ENCODE results near the gene TMEM39B. TPM values are rescaled to one million over a fixed set of nuclear protein-coding genes. Genes with fewer than 3 reads are reported as not detected.
A peak's percentile ranks its signal among the peaks of the same experiment; 100 is the strongest.
"Not testable (repeated sequence)": the region's sequence is repeated elsewhere in the genome, so short reads cannot be mapped to it uniquely, and the experiment has no call there.

The TMEM39B gene
- total RNA-seq, 8 experiments from 2014 or later, result 6.2 to 25.8 (median 14.9) TPM

DNA sequence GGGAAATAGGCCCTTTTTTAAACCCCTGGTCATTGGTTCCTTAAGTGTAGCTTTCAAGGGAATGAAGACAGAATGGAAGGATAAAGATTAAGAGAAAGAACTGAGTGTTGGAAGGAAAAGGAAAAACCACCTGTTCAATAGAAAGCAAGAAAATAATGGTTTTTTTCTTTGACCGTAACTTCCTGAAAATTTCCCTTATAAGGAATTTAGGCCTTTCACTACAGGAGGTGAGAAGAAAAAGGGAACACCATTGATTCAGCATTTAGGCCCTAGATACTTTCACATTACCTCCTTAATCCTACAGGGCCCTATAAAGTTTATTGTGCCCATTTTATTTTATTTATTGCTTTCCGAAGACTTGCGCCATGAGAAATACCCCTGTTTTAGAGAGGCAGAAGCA, 54.0 kb downstream of the TMEM39B start:
- Histone ChIP-seq H3K4me3 (no peak overlapping the region), H3K27ac (no peak overlapping the region), H3K4me1 (replicated peaks in 1 of 2) (peaks cover 14 to 15% of the 10 kb centered on the region in 2 donors)
- no peak for ATAC-seq (replicated peaks in 6 of 8)
- in situ Hi-C loops (cut with MboI; ENCODE audit: low pct_unique_long_range_greater_than_20kb in 2 of 9, low sequenced_read_pairs in 9 of 9, unreplicated experiment in 9 of 9), result no loop called here
- WGBS, 10 experiments, result 83 to 100% (median 100%) methylated on average over 1 to 3 of the region's 3 CpGs

DNA sequence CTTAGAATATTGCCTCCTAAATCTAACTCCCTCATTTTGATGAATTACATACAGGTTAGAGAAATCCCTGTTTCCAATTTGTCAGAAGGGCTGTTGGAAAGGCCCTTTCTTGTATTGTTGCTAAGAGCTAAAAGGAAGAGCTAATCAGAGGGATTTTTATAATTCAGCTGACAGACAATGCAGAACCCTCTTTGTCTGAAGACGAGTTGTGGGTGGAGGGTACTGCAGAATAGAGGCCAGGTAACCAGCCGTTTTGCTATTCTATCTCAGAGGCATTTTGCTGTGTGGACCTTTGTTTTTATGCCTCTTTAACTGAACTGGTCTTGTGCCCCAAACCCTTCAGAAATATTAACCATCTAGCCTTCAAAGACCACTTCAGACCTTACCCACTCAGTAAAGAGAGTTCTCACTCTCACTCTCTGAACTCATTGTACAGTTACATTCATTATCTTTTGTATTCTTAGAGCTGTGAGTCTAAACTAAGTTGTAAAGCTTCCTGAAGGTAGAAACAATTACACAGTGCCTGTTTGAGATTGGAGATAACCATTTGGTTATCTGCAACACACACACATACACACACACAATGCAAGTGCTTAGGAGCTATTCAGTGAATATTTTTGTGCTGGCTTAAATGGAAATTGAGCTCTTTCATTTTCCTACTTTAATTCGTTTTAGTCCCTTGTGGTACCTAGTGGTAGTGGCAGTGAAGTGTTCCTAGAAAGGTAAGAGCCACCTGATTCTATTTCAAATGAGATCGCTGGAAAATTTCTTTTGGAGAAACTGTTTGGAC, 54.9 kb downstream of the TMEM39B start:
- peak in 1 of 8 experiments; percentile 53 for ATAC-seq (replicated peaks in 6 of 8)
- WGBS, 10 experiments, result 42 to 100% (median 70%) methylated on average over 1 to 4 of the region's 4 CpGs
- H3K4me1 ChIP-seq (replicated peaks in 1 of 2), result peaks cover 14 to 15% of the 10 kb centered on the region in 2 donors
- H3K4me3 ChIP-seq, result no peak overlapping the region
- peak overlapping the region in 1 of 2 donors; percentile 1 for H3K27ac ChIP-seq
- in situ Hi-C loops (cut with MboI; ENCODE audit: low pct_unique_long_range_greater_than_20kb in 2 of 9, low sequenced_read_pairs in 9 of 9, unreplicated experiment in 9 of 9), result no loop called here

DNA sequence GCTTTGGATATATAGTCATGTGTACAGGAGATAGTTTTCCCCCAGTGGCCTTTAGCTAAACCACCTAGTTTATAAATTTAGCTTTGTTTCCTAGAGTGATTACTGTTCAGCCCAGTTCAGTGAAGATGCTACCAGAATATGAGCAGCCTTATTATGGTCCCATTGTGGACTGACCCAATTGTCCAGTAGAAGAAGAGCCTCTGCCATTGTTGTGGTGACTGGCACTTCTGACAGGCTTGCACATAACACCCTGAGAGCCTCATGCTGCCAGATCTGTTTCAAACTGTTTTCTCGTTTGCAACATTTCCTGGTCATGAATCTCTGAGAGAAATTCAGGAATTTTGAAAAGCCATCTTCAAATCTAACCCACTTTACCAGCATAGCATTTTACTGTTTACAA, 55.7 kb downstream of the TMEM39B start:
- peaks cover 14 to 15% of the 10 kb centered on the region in 2 donors for H3K4me1 ChIP-seq (replicated peaks in 1 of 2)
- in situ Hi-C loops (cut with MboI; ENCODE audit: low pct_unique_long_range_greater_than_20kb in 2 of 9, low sequenced_read_pairs in 9 of 9, unreplicated experiment in 9 of 9), result no loop called here
- no peak overlapping the region for H3K4me3 ChIP-seq
- WGBS, 10 experiments, result 20 to 100% (median 83%) methylated on average over 1 of the region's 1 CpG; no CpG with 5 or more reads in 2 of the 10 experiments
- ATAC-seq (replicated peaks in 6 of 8), result no peak
- H3K27ac ChIP-seq, result no peak overlapping the region

DNA sequence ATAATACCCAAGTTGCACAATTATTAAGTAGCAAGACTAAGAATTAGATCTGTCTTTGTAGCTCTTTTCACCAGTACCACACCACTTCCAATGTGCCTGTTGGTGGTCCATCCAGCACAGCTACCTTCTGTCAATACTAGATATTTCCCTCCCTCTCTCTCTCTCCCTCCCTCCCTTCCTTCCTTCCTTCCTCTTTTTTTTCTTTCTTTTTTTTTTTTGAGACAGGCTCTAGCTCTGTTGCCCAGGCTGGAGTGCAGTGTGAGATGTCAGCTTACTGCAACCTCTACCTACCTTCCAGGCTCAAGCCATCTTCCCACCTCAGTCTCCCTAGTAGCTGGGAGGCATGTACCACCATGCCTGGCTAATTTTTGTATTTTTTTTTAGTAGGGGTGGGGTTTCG, 56.2 kb downstream of the TMEM39B start:
- no peak overlapping the region for H3K4me3 ChIP-seq
- WGBS, 10 experiments, result 93 to 100% (median 100%) methylated on average over 1 of the region's 1 CpG; no CpG with 5 or more reads in 4 of the 10 experiments
- in situ Hi-C loops (cut with MboI; ENCODE audit: low pct_unique_long_range_greater_than_20kb in 2 of 9, low sequenced_read_pairs in 9 of 9, unreplicated experiment in 9 of 9), result no loop called here
- peaks cover 14 to 15% of the 10 kb centered on the region in 2 donors for H3K4me1 ChIP-seq (replicated peaks in 1 of 2)
- no peak for ATAC-seq (replicated peaks in 6 of 8)
- H3K27ac ChIP-seq, result no peak overlapping the region

DNA sequence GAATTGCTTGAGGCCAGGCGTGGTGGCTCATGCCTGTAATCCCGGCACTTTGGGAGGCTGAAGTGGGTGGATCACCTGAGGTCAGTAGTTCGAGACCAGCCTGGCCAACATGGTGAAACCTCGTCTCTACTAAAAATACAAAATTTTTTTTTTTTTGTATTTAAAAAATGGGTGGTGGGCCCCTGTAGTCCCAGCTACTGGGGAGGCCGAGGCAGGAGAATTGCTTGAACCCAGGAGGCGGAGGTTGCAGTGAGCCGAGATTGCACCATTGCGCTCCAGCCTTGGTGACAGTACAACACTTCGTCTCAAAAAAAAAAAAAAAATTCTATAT, 61.2 kb downstream of the TMEM39B start:
- ATAC-seq (replicated peaks in 6 of 8); H3K27ac ChIP-seq; H3K4me3 ChIP-seq; in situ Hi-C loops (cut with MboI; ENCODE audit: low pct_unique_long_range_greater_than_20kb in 2 of 9, low sequenced_read_pairs in 9 of 9, unreplicated experiment in 9 of 9); H3K4me1 ChIP-seq (replicated peaks in 1 of 2): not testable (repeated sequence)
- WGBS, 10 experiments, result 92 to 100% (median 97%) methylated on average over 1 to 9 of the region's 9 CpGs; no CpG with 5 or more reads in 1 of the 10 experiments

DNA sequence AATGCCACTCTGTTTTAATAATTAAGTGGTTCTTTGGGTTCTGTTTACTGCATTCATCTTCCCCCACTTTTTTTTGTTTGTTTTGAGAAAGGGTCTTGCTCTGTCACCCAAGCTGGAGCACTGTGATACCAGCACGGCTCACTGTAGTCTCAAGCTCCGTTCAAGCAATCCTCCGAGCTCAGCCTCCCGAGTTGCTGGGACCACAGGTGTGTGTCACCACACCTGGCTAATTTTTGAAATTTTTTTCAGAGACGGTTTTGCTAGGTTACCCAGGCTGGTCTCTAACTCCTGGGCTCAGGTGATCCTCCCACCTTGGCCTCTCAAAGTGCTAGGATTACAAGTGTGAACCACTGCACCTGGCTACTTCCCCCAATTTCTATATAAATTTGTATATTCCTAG, 64.4 kb downstream of the TMEM39B start:
- WGBS, 10 experiments, result 90 to 97% (median 96%) methylated on average over 3 to 5 of the region's 5 CpGs; no CpG with 5 or more reads in 4 of the 10 experiments
- H3K4me1 ChIP-seq (replicated peaks in 1 of 2), result no peaks in the 10 kb centered on the region
- H3K27ac ChIP-seq, result no peak overlapping the region
- no peak for ATAC-seq (replicated peaks in 6 of 8)
- in situ Hi-C loops (cut with MboI; ENCODE audit: low pct_unique_long_range_greater_than_20kb in 2 of 9, low sequenced_read_pairs in 9 of 9, unreplicated experiment in 9 of 9), result no loop called here
- no peak overlapping the region for H3K4me3 ChIP-seq

DNA sequence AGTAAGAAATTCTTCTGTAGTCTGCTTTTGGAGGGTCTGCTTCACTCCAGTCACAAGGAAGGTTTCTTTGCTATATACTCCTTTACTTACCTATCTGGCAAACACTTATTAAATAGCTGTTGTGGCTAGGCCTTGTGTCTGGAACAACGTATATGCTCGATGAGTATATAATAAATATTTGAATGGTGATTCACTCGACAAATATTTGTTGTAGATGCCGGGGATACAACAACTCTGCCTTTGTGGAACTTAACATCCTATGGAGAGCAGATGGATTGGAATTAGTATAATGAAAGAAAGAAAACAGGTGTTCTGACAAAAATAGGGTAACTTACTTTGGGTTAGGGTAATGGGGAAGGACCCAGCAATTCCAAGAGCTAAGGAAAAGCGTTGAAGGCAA, 66.2 kb downstream of the TMEM39B start:
- Histone ChIP-seq H3K4me1 (replicated peaks in 1 of 2) (peaks cover 0 to 10% of the 10 kb centered on the region in 2 donors), H3K4me3 (no peak overlapping the region), H3K27ac (no peak overlapping the region)
- 40 to 100% (median 87%) methylated on average over 2 to 5 of the region's 5 CpGs for whole genome bisulfite sequencing, 10 experiments
- no peak for ATAC-seq (replicated peaks in 6 of 8)
- in situ Hi-C loops (cut with MboI; ENCODE audit: low pct_unique_long_range_greater_than_20kb in 2 of 9, low sequenced_read_pairs in 9 of 9, unreplicated experiment in 9 of 9), result no loop called here

DNA sequence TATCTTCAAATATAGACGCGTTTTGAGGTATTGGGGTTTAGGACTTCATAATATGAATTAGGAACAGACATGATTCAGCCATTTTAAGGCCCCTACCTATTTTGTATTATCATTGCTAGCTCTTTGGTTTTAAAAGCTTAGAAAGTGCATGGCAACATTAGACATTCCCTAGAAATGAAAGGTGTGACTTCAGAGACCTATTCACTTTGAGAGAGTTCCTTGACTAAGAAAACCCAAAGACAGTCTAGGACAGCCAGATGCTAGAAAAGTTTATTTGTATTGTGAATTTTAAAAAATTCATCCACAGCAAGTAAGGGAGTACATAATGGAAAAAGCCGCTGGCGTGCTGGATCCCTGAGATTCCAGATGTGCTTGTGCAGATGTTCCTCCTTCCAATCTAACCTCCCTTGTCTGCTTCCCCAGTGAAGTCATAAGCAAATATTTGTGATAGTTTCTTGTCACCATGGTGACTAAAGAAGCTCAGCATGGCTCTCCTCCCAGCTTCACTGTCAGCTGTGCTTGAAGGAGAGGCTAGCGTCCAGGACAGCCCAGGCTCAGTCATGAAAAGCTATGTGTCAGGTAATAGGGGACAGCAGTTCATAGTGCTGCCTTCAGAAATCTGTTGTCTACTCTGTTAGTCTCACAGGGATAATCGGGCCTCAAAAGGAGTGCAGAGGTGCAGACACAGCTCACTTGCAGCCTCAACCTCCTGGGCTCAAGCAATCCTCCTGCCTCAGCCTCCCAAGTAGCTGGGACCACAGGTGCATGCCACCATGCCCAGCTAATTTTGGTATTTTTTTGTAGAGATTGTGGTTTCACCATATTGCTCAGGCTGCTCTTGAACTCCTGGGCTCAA, 69.9 kb downstream of the TMEM39B start:
- 20 to 100% (median 69%) methylated on average over 1 to 6 of the region's 6 CpGs; no CpG with 5 or more reads in 1 of the 10 experiments for WGBS, 10 experiments
- peak; percentile 71 to 99 (median 92) for ATAC-seq (replicated peaks in 6 of 8)
- in situ Hi-C loops (cut with MboI; ENCODE audit: low pct_unique_long_range_greater_than_20kb in 2 of 9, low sequenced_read_pairs in 9 of 9, unreplicated experiment in 9 of 9), result no loop called here
- H3K4me1 ChIP-seq (replicated peaks in 1 of 2), result peaks cover 0 to 10% of the 10 kb centered on the region in 2 donors
- no peak overlapping the region for H3K4me3 ChIP-seq
- H3K27ac ChIP-seq, result no peak overlapping the region

DNA sequence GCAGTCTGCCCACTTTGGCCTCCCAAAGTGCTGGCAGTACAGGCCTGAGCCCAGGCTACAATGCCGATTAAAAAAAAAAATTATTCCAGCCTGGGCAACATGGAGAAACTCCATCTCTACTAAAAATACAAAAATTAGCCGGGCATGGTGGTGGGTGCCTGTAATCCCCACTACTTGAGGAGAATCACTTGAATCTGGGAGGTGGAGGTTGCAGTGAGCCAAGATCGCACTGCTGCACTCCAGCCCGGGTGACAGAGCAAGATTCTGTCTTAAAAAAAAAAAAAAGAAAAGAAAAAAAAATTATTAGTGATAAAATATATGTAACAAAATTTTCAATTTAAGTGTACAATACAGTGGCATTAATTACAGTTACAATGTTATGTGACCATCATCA, 70.6 kb downstream of the TMEM39B start:
- ATAC-seq (replicated peaks in 6 of 8); H3K4me3 ChIP-seq; H3K27ac ChIP-seq; in situ Hi-C loops (cut with MboI; ENCODE audit: low pct_unique_long_range_greater_than_20kb in 2 of 9, low sequenced_read_pairs in 9 of 9, unreplicated experiment in 9 of 9): not testable (repeated sequence)
- peaks cover 0 to 10% of the 10 kb centered on the region in 2 donors for H3K4me1 ChIP-seq (replicated peaks in 1 of 2)
- 0 to 100% (median 87%) methylated on average over 1 to 4 of the region's 4 CpGs for WGBS, 10 experiments

DNA sequence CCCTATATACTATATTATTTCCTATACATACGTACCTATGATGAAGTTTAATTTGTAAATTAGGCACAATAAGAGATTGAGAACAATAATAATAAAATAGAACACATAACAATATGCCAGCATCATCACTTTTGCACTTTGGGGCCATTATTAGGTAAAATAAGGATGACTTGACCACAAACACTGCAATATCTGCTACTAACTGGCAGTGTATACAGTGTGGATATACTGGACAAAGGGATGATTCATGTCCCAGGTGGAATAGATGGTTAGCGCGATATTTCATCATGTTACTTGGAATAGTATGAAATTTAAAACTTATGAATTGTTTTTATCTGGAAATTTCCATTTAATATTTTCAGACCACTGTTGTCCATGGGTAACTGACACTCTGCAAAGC, 71.3 kb downstream of the TMEM39B start:
- ATAC-seq (replicated peaks in 6 of 8), result no peak
- H3K27ac ChIP-seq, result no peak overlapping the region
- 87 to 100% (median 100%) methylated on average over 1 to 3 of the region's 3 CpGs for WGBS, 10 experiments
- in situ Hi-C loops (cut with MboI; ENCODE audit: low pct_unique_long_range_greater_than_20kb in 2 of 9, low sequenced_read_pairs in 9 of 9, unreplicated experiment in 9 of 9), result no loop called here
- peaks cover 0 to 10% of the 10 kb centered on the region in 2 donors for H3K4me1 ChIP-seq (replicated peaks in 1 of 2)
- no peak overlapping the region for H3K4me3 ChIP-seq

DNA sequence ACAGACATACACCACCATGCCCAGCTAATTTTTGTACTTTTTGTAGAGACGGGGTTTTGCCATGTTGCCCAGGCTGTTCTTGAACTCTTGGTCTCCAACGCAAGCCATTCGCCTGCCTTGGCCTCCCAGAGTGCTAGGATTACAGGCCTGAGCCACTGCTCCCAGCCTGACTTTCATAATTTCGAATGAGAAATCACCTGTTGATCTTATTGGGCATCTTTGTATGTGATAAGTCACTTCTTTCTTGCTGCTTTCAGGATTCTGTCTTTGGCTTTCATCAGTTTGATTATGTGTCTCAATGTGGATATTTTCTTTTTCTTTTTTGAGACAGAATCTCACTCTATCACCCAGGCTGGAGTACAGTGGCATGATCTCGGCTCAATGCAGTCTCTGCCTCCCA, 75.1 kb downstream of the TMEM39B start:
- H3K4me3 ChIP-seq; in situ Hi-C loops (cut with MboI; ENCODE audit: low pct_unique_long_range_greater_than_20kb in 2 of 9, low sequenced_read_pairs in 9 of 9, unreplicated experiment in 9 of 9); H3K27ac ChIP-seq; H3K4me1 ChIP-seq (replicated peaks in 1 of 2); ATAC-seq (replicated peaks in 6 of 8): not testable (repeated sequence)
- WGBS, 10 experiments, result 93 to 100% (median 100%) methylated on average over 1 to 5 of the region's 5 CpGs; no CpG with 5 or more reads in 1 of the 10 experiments

DNA sequence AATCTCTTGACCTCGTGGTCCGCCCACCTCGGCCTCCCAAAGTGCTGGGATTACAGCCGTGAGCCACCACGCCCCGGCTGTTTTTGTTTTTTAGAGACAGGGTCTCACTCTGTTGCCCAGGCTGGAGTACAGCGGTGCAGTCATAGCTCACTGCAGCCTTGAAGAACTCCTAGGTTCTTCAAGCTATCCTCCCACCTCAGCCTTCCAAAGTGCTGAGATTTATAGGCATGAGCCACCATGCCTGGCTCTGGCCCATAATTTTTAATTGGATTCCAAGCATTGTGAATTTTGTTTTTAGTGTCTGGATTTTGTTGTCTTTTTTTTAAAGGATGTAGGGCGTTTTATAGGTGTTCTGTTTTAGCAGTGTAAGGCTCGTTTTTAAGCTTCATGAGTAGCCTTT, 78.1 kb downstream of the TMEM39B start:
- in situ Hi-C loops (cut with MboI; ENCODE audit: low pct_unique_long_range_greater_than_20kb in 2 of 9, low sequenced_read_pairs in 9 of 9, unreplicated experiment in 9 of 9), result no loop called here
- ATAC-seq (replicated peaks in 6 of 8), result peak in 1 of 8 experiments; percentile 34
- no peak overlapping the region for H3K27ac ChIP-seq

DNA sequence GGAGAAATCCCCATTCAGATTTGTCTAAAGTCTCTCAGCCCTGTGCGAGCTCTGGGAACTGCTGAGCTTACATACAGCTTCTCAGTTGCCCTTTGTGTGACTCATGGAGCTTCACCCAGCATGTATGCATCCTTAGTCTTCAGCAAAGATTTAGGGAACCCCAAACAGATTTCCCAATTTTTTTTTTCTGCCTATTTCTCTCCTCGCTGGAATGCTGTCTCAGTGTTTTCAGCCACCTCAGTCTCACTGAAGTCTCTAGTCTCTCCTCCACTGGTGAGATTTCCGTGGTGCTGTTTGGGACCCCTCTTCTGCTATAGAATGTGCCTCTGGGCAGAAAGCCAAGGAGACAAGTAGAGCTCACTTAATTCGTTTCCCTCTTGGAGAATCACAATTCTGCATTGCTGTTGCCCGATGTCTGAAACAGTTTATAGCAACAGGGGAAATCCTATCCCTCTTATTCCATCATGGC, 78.6 kb downstream of the TMEM39B start:
- no peak overlapping the region for H3K27ac ChIP-seq
- H3K4me1 ChIP-seq (replicated peaks in 1 of 2), result peaks cover 0 to 6% of the 10 kb centered on the region in 2 donors
- in situ Hi-C loops (cut with MboI; ENCODE audit: low pct_unique_long_range_greater_than_20kb in 2 of 9, low sequenced_read_pairs in 9 of 9, unreplicated experiment in 9 of 9), result no loop called here
- 17 to 76% (median 57%) methylated on average over 2 to 5 of the region's 5 CpGs for WGBS, 10 experiments
- H3K4me3 ChIP-seq, result no peak overlapping the region
- ATAC-seq (replicated peaks in 6 of 8), result peak; percentile 36 to 92 (median 66)

More for the DNA sequence above, 78.1 kb downstream of the TMEM39B start:
- Histone ChIP-seq H3K4me1 (replicated peaks in 1 of 2) (peaks cover 0 to 6% of the 10 kb centered on the region in 2 donors), H3K4me3 (no peak overlapping the region)
- 21 to 90% (median 64%) methylated on average over 2 to 9 of the region's 9 CpGs; no CpG with 5 or more reads in 1 of the 10 experiments for WGBS, 10 experiments

Measured in motor neuron (in vitro differentiated cells).